Superior temporal gyrus (tissue), 1 donor: Measurements from ENCODE around the gene QSER1.

Experiments
- DNase-seq: peaks from one replicate; pipeline ENCODE4 v3.0.0-alpha.2; 2016; ENCODE audit errors: extremely low spot score

QSER1 gene

GRCh38 chr11:32890843-32891656 lies 1.6 kb upstream of the QSER1 start:
- DNase-seq = no peak

- no peak for DNase-seq
Measured at GRCh38 chr11:32891657-32892354, 805 bp upstream of the QSER1 start.

DNA sequence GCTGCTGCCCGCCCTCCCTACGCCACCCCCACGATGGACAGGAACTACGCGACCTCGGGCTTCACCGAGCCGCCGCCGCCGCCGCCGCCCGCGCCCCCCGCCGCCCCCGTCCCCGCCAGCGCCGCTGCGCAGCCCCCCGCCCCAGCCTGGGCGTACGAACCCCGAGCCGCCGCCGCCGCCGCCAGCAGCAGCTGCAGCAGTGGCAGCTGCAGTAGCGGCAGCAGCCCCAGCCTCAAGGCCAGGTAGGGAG lies 407 bp downstream of the QSER1 start:
- no peak for DNase-seq

DNA sequence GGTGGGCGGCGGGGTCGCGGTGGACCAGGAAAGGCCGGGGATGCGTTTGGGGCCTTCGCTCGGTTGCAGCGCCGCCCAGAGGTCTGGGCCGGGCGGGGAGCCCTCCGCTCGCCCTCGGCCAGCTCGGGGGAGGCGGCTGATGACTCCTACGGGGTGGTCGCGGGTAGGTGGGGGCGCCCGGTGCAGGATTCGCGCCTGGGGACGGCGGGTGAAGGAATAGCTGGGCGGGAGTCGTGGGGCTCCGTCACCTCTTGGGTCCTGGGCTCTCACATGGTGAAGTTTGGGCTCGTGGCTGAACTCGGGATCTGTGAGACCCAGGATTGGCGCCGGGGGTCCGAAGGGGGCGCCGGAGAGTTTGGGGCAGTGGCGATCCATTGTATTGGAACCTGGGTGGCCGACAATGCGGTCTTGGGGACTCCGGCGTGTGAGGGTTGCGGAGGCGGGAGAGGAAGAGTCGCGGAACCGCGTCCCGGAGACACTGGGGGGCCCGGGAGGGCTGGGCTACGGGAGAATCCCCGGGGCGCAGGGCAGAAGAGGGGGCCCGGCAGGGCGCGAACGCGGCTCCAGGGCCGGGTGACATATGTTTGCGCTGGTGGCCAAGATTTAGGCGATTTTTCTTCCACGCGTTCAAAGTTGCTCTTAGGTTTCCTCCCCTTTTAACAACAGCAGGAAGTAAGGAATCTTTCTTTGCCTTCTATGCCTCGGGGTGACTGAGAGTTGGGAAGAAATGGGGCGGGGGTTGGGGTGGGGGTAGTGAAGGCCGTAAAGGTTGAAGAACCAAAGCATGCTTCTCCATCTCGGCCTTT lies 935 bp downstream of the QSER1 start:
- no peak for DNase-seq

- DNase-seq = peak; percentile 55
Measured at GRCh38 chr11:32894149-32894827, 1.7 kb downstream of the QSER1 start.

GRCh38 chr11:32894921-32895320 lies 2.3 kb downstream of the QSER1 start:
- no peak for DNase-seq

GRCh38 chr11:32895471-32895870 lies 2.9 kb downstream of the QSER1 start:
- DNase-seq = no peak

GRCh38 chr11:32897103-32897502 lies 4.5 kb downstream of the QSER1 start:
- no peak for DNase-seq

DNA sequence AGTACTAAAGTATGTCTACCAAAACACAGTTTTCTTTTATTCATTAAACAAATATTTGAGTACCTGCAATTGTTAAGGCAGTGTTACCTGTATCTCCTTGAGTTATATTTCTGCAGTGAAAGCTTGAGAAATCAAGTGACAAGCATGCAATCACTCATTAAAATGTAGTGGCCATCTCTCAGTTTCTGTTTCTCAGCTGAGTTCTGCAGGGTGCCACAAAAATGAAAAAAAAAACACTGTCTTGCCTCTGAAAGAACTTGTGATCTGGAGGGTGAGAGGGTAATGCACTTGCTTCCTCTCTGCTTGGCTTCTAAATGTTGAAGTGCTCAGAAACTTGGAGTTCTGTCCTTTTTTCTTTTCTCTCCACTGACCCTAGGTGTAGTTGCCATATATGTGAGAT lies 6.8 kb downstream of the QSER1 start:
- no peak for DNase-seq

DNA sequence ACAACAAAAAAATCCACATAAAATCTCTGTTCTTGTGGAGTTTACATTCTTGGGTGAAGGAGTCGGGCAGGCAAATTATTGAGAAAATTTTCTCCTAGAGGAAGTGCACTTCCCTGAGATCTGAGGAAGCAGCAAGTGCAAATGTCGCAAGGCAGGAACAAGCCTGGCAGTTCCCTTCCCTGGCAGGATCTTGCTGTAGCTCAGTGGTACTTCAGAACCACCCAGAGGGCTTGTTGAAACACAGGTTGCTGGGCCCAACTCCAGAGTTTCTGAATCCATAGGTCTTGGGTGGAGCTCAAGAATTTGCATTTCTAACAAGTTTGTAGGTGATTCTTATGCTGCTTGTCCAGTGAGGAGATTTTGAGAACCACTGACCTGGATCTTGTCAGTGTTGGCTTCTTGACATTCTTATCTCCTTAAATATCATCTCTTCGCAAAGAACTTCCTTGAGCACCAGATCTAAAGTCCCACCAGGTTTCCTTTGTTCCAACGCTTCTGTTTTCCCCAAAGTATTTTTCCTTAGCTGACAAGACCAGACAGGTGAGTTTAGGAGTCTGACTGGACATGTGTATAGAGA lies 9.6 kb downstream of the QSER1 start:
- DNase-seq = no peak

GRCh38 chr11:32905028-32905667 lies 12.5 kb downstream of the QSER1 start:
- DNase-seq = no peak

- no peak for DNase-seq
Measured at GRCh38 chr11:32908619-32909018, 16.0 kb downstream of the QSER1 start.

- DNase-seq = no peak
Measured at GRCh38 chr11:32911413-32911812, 18.8 kb downstream of the QSER1 start.

DNA sequence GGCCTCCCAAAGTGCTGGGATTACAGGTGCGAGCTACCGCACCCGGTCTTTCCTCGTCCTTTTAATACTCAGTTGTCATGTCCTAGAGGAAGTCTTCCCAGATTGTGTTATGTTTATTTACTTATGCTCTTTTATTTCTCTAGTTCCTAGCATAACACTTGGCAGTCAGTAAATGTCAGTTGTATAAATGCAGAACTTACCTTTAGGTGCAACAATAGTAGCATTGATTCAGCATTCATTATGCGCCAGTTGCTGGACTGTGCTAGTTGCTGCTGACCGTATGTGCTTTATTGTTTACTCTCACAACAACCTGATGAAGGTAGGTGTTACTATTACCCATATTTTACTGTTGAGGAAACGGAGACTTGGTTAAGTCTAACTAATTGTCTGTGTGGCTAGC lies 20.8 kb downstream of the QSER1 start:
- no peak for DNase-seq

DNA sequence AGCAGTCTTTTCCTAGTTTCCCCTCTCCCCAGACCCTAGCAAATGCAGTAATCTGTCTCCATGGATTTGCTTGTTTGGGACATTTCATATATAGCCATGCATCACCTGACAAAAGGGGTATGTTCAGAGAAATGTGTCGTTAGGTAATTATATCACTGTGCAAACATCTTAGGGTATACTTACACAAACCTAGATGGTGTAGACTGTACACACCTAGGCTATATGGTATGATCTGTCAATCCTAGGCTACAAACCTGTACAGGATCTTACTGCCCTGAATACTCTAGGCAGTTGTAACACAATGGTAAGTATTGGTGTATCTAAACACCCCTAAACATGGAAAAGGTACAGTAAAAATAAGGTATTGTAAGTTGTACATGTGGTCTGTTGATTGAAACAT lies 23.8 kb downstream of the QSER1 start:
- DNase-seq = no peak

DNA sequence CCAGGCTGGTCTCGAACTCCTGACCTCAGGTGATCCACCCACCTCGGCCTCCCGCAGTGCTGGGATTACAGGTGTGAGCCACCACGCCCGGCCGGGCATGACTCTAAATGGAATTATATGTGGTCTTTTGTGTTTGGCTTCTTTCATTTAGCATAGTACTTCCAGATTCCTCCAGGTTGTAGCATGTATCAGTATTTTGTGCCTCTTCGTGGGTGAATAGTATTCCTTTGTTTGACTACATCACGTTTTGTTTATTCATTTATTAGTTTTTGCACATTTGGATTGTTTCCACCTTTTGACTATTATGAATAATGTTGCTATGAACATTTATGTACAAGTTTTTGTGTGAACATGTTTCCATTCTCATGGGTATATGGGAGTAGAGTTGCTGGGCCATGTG lies 24.4 kb downstream of the QSER1 start:
- DNase-seq = no peak

GRCh38 chr11:32918427-32918826 lies 25.8 kb downstream of the QSER1 start:
- no peak for DNase-seq

DNA sequence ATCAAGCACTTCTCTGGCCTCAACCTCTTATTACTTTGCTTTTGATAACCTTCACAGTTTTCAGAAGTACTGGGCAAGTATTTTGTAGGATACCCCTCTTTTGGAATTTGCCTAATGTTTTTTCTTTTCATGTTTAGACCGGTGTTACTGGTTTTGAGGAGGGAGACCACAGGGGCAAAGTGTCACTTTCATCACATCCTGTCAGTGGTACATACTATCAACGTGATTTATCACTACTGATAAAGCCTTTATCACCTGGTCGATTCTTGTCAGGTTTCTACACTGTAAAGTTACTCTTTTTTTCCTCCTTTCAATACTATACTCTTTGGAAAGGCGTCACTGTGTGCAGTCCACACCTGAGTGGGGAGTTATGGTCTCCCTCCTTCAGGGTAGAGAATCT lies 26.7 kb downstream of the QSER1 start:
- DNase-seq = no peak

DNA sequence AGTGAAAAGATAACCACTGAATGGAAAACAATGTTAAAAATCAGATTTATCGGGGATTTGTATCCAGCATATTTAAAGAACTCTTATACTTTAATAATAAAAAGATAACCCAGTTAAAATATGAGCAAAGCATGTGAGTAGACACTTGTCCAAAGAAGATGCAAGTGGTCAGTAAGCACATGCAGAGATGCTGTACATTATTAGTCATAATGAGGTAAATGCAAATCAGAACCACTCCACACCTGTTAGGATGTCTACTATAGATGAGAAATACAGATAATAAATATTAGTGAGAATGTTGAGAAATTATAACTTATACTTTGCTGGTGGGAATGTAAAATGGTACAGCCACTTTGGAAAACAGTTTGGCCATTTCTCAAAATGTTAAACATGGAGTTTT lies 28.0 kb downstream of the QSER1 start:
- DNase-seq = no peak

GRCh38 chr11:32921204-32921603 lies 28.6 kb downstream of the QSER1 start:
- no peak for DNase-seq

DNA sequence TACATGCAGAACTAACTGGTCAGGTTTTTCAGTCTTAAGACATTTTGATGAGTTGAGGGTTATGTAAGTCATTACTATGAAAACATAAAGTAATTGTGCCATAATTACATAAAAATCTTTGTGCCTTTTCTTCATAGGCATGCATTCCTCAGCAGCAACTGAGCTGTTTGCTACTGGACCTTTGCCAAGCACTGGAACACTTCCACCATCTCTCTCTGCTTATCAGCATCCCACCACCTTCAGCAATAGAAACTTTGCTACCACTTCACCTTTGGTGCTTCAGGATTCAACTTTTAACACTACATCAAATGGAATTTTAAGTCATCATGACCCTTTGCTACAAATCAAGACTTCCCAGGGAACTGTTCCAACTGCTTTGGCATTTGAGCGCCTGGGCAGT lies 39.0 kb downstream of the QSER1 start:
- DNase-seq = no peak
